SK-N-SH (cell line): ENCODE data around the gene AK5.

ENCODE experiments used
- CTCF ChIP-seq: fragments of 200-600 bp; sonication (generic); IDR thresholded peaks from 2 replicates; pipeline ENCODE4 v1.6.1; 2017; ENCODE audit warnings: antibody characterized with exemption, mild to moderate bottlenecking, moderate library complexity
- ELF1 ChIP-seq: IDR thresholded peaks from 2 replicates; pipeline ENCODE4 v1.4.0; 2012
- EZH2phosphoT487 ChIP-seq: fragments of 200-600 bp; sonication (generic); IDR thresholded peaks from 2 replicates; pipeline ENCODE4 v1.6.1; 2017; ENCODE audit warnings: low read depth, mixed run types, mild to moderate bottlenecking, antibody characterized with exemption, moderate library complexity, borderline replicate concordance
- GABPA ChIP-seq: IDR thresholded peaks from 2 replicates; pipeline ENCODE4 v1.4.0; 2012; ENCODE audit warnings: low read depth, mild to moderate bottlenecking
- GATA2 ChIP-seq: sonication (generic); formaldehyde crosslinking; IDR thresholded peaks from 2 replicates; pipeline ENCODE4 v1.5.0; 2020; ENCODE audit warnings: mild to moderate bottlenecking, missing genetic modification reagents
- IRF3 ChIP-seq: fragments of 150-350 bp; IDR thresholded peaks from 2 replicates; pipeline ENCODE4 v1.6.1; 2016; ENCODE audit warnings: mild to moderate bottlenecking, low read depth, low read length
- NFIC ChIP-seq: IDR thresholded peaks from 2 replicates; pipeline ENCODE4 v1.4.0; 2012; ENCODE audit warnings: borderline replicate concordance
- POLR2AphosphoS5 ChIP-seq: IDR thresholded peaks from 2 replicates; pipeline ENCODE4 v1.6.1; 2012; ENCODE audit warnings: low read depth, low read length
- RAD21 ChIP-seq: IDR thresholded peaks from 2 replicates; pipeline ENCODE4 v1.6.1; 2012; ENCODE audit warnings: mild to moderate bottlenecking, low read length
- RFX5 ChIP-seq: IDR thresholded peaks from 2 replicates; pipeline ENCODE4 v1.6.1; 2012; ENCODE audit warnings: mild to moderate bottlenecking, improper control_type of control experiment, low read length
- TAF1 ChIP-seq: IDR thresholded peaks from 2 replicates; pipeline ENCODE4 v1.6.1; 2012; ENCODE audit warnings: low read depth, mild to moderate bottlenecking, low read length, moderate library complexity, borderline replicate concordance
- TCF12 ChIP-seq: IDR thresholded peaks from 2 replicates; pipeline ENCODE4 v1.4.0; 2012
- ZBTB33 ChIP-seq: IDR thresholded peaks from 2 replicates; pipeline ENCODE4 v1.4.0; 2012; ENCODE audit warnings: low read depth, borderline replicate concordance

- TF ChIP-seq CTCF (no peak), RAD21 (no peak), EZH2phosphoT487 (no peak), ZBTB33 (no peak), ELF1 (no peak), GATA2 (CRISPR knock-in tag) (no peak), TCF12 (peak; percentile 47), TAF1 (no peak), GABPA (no peak), POLR2AphosphoS5 (no peak), RFX5 (no peak), NFIC (no peak), IRF3 (no peak)
Measured at GRCh38 chr1:77424236-77424635, 142.4 kb downstream of the AK5 start.
